OCI-LY7 (cell line): ENCODE measurements around the gene RLF. TPM values are rescaled to one million over a fixed set of nuclear protein-coding genes. Genes with fewer than 3 reads are reported as not detected.

Experiments used
- BruUV-seq: library from RNA; stranded (reverse); fragments of 400-500 nt; replicated peaks from 2 replicates; lab custom pipeline; 2021; lab: Mats Ljungman, UMichigan
- CTCF ChIA-PET: fragments of 300-600 bp; sonication (Branson Sonifier 250); formaldehyde crosslinking; loops from one replicate; lab custom pipeline; 2022; ENCODE audit warnings: antibody characterized with exemption; ENCODE audit not compliant: unreplicated experiment; lab: Charles Lee
- POLR2A ChIA-PET: fragments of 300-600 bp; sonication (Branson Sonifier 250); formaldehyde crosslinking; loops from one replicate; lab custom pipeline; 2022; ENCODE audit warnings: antibody characterized with exemption; lab: Charles Lee
- DNase-seq: peaks from one replicate; pipeline ENCODE4 v3.0.0-alpha.2; 2015; ENCODE audit warnings: low spot score
- H2AFZ ChIP-seq: fragments of 200-600 bp; sonication (generic), shearing (Covaris generic); 2 replicates; pipeline ENCODE4 v1.6.1; 2014; ENCODE audit warnings: mild to moderate bottlenecking, antibody characterized with exemption, low read length, moderate library complexity
- H3K27ac ChIP-seq: fragments of 200-600 bp; sonication (generic); 2 replicates; pipeline ENCODE4 v1.5.1; 2014; ENCODE audit warnings: mixed run types, low read depth, mild to moderate bottlenecking, moderate library complexity, low read length, inconsistent platforms; ENCODE audit not compliant: poor library complexity, severe bottlenecking
- H3K36me3 ChIP-seq: fragments of 200-600 bp; sonication (generic); 2 replicates; pipeline ENCODE4 v1.6.1; 2014; ENCODE audit warnings: mild to moderate bottlenecking, antibody characterized with exemption, low read length, moderate library complexity, mixed read lengths; ENCODE audit not compliant: insufficient read depth
- H3K4me1 ChIP-seq: fragments of 200-600 bp; sonication (generic); 2 replicates; pipeline ENCODE4 v1.5.1; 2014; ENCODE audit warnings: mild to moderate bottlenecking, low read length; ENCODE audit not compliant: insufficient read depth, poor library complexity, severe bottlenecking
- H3K4me2 ChIP-seq: fragments of 200-600 bp; sonication (generic); 2 replicates; pipeline ENCODE4 v1.6.1; 2014; ENCODE audit warnings: mild to moderate bottlenecking, low read length
- H3K4me3 ChIP-seq: fragments of 200-600 bp; sonication (generic); 2 replicates; pipeline ENCODE4 v1.5.1; 2014; ENCODE audit warnings: mild to moderate bottlenecking, low read depth, low read length; ENCODE audit not compliant: poor library complexity, severe bottlenecking
- H3K79me2 ChIP-seq: fragments of 200-600 bp; sonication (generic); 2 replicates; pipeline ENCODE4 v1.6.1; 2016; ENCODE audit warnings: low read depth, mild to moderate bottlenecking, low read length, moderate library complexity, mixed read lengths; ENCODE audit not compliant: insufficient read depth
- H3K9me2 ChIP-seq: fragments of 200-600 bp; sonication (generic); 2 replicates; pipeline ENCODE4 v1.6.1; 2016; ENCODE audit warnings: mild to moderate bottlenecking, low read length, mixed read lengths; ENCODE audit not compliant: insufficient read depth
- H3K9me3 ChIP-seq: fragments of 200-600 bp; sonication (generic); 2 replicates; pipeline ENCODE4 v1.6.1; 2014; ENCODE audit warnings: mild to moderate bottlenecking, mixed run types, low read length, mixed read lengths
- H4K20me1 ChIP-seq: fragments of 200-600 bp; sonication (generic); 2 replicates; pipeline ENCODE4 v1.6.1; 2014; ENCODE audit warnings: mild to moderate bottlenecking, antibody characterized with exemption, low read length, moderate library complexity, mixed read lengths; ENCODE audit not compliant: insufficient read depth
- CTCF ChIP-seq: fragments of 200-600 bp; sonication (generic); conservative IDR thresholded peaks from 2 replicates; pipeline ENCODE4 v1.5.1; 2014; ENCODE audit warnings: mild to moderate bottlenecking, antibody characterized with exemption, low read length, moderate library complexity, mixed read lengths
- EZH2phosphoT487 ChIP-seq: fragments of 200-600 bp; sonication (generic); IDR thresholded peaks from 2 replicates; pipeline ENCODE4 v1.6.1; 2018; ENCODE audit warnings: low read depth, borderline replicate concordance, mild to moderate bottlenecking, mixed run types, antibody characterized with exemption, low read length, moderate library complexity, mixed read lengths
- intact Hi-C: fragments of 100-400 bp; cut with micrococcal nuclease; formaldehyde crosslinking; loops from one replicate; pipeline ENCODE4 v1.10.0; 2022; ENCODE audit not compliant: unreplicated experiment
- total RNA-seq, 2 experiments: library from RNA; depleted of rRNA in 1 of 2; stranded (reverse); fragments of >200 nt in 1 of 2; shearing (Covaris generic) in 1 of 2; gene quantifications; 2 replicates each; pipeline ENCODE4 v1.2.3, GENCODE V29; 2014 to 2022

The RLF gene
- total RNA-seq, 2 experiments from 2014 or later, result 16.9 to 22.5 TPM

GRCh38 chr1:40141878-40142535 is 19.2 kb upstream of the RLF start:
- Histone ChIP-seq H3K36me3 (no peaks in the 10 kb centered on the region), H4K20me1 (no peaks in the 10 kb centered on the region), H3K9me2 (no peaks in the 10 kb centered on the region), H3K4me1 (no peaks in the 10 kb centered on the region), H3K9me3 (no peaks in the 10 kb centered on the region), H3K4me2 (no peak overlapping the region), H2AFZ (no peak overlapping the region), H3K27ac (no peak overlapping the region), H3K79me2 (no peaks in the 10 kb centered on the region), H3K4me3 (no peak overlapping the region)
- no peak for DNase-seq
- intact Hi-C loops, result loop anchor here (5.0 to 10.0 kb wide), 2 partner anchors 60 to 293 kb away; no protein-coding TSS in a partner anchor
- CTCF ChIA-PET, result no interaction called here
- TF ChIP-seq CTCF (no peak), EZH2phosphoT487 (no peak)
- POLR2A ChIA-PET, result interaction anchor here (0.7 to 0.9 kb wide), 2 partner anchors 199 to 296 kb away, joined by 3 to 4 read pairs; no protein-coding TSS in a partner anchor
- BruUV-seq, result no TSS peak

- intact Hi-C loops, result loop anchor here (1.0 to 10.0 kb wide), 5 partner anchors 62 to 291 kb away; no protein-coding TSS in a partner anchor
- no peak for TF ChIP-seq EZH2phosphoT487
- TF ChIP-seq CTCF, result peak; percentile 95
- Histone ChIP-seq H3K27ac (no peak overlapping the region), H3K4me3 (no peak overlapping the region), H3K4me2 (peak overlapping the region; percentile 36), H4K20me1 (no peaks in the 10 kb centered on the region), H3K4me1 (no peaks in the 10 kb centered on the region), H3K79me2 (no peaks in the 10 kb centered on the region), H2AFZ (0 out of 2 replicates have a peak overlapping the region, but pooled peaks have one; percentile 34), H3K36me3 (no peaks in the 10 kb centered on the region), H3K9me2 (no peaks in the 10 kb centered on the region), H3K9me3 (no peaks in the 10 kb centered on the region)
- ChIA-PET POLR2A (interaction anchor here (0.9 to 1.3 kb wide), 3 partner anchors 191 to 198 kb away, joined by 3 to 6 read pairs (median 4); no protein-coding TSS in a partner anchor), CTCF (interaction anchor here (0.6 to 2.0 kb wide), 8 partner anchors 8 to 197 kb away, joined by 3 to 17 read pairs (median 4); no protein-coding TSS in a partner anchor)
- BruUV-seq, result no TSS peak
- peak; percentile 86 for DNase-seq
Measured at GRCh38 chr1:40143891-40144575, 17.2 kb upstream of the RLF start.
